ENCODE measurements around the gene APBA2.

- TF ChIP-seq CTCF (IDR thresholded peaks at IDR 0.05) = no peak
- no peak for TF ChIP-seq ETV6 (CRISPR knock-in tag; IDR thresholded peaks at IDR 0.05)
- TF ChIP-seq MAX (CRISPR knock-in tag; IDR thresholded peaks at IDR 0.05) = no peak
These were observed 221.6 kb downstream of the APBA2 start for GRCh38 chr15:29107291-29107890.
